HUES6 (cell line): Measurements from ENCODE around the gene GIMAP1.
"Not testable (repeated sequence)": the region's sequence is repeated elsewhere in the genome, so short reads cannot be mapped to it uniquely, and the experiment has no call there.

Experiments used
- H3K27ac ChIP-seq: 2 replicates; pipeline ENCODE4 v1.7.0; 2013; ENCODE audit warnings: low read depth, mild to moderate bottlenecking, low read length, inconsistent platforms
- H3K27me3 ChIP-seq: 2 replicates; pipeline ENCODE4 v1.6.1; 2013; ENCODE audit warnings: low read length; ENCODE audit not compliant: control insufficient read depth, insufficient read depth
- H3K36me3 ChIP-seq: 2 replicates; pipeline ENCODE4 v1.6.1; 2013; ENCODE audit warnings: low read length; ENCODE audit not compliant: control insufficient read depth, insufficient read depth
- H3K4me1 ChIP-seq: 2 replicates; pipeline ENCODE4 v1.6.1; 2013; ENCODE audit warnings: low read length; ENCODE audit not compliant: control insufficient read depth, insufficient read depth
- H3K4me3 ChIP-seq: 2 replicates; pipeline ENCODE4 v1.5.1; 2013; ENCODE audit warnings: low read depth, low read length
- H3K9ac ChIP-seq: one replicate; pipeline ENCODE4 v1.6.1; 2013; ENCODE audit warnings: mild to moderate bottlenecking, low read length
- H3K9me3 ChIP-seq: 2 replicates; pipeline ENCODE4 v1.6.1; 2013; ENCODE audit warnings: low read depth, low read length; ENCODE audit not compliant: control insufficient read depth, insufficient read depth

The GIMAP1 gene

DNA sequence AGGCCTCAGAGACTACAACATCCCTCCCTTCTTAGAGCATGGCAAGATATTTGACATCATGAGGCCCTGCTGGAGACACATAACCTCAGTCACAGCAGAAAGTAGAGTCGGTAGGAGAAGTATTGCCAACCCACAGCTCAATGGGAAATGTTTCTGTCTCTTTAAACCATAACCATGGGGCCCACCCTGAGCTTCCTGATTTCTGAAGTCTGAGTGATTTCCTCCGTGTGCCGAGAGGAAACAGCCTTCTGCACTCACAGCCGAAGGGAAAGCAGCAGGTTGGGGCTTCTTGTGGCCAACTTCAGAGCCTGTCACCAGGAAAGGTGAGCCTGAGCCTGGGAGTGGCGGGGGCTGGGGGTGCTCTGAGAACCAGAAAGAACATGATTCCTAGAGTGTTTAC lies at the start of gene GIMAP1:
TSS of gene GIMAP1 (plus strand) at position 246 of the 400 bp plus-strand sequence. CDS start 2,435 bp downstream, outside the sequence.
- Histone ChIP-seq H3K27me3 (peaks cover 72% of the 10 kb centered on the region), H3K9me3 (no peaks in the 10 kb centered on the region), H3K27ac (no peak within 1 kb of the TSS), H3K9ac (no peak within 1 kb of the TSS), H3K4me3 (no peak within 1 kb of the TSS), H3K36me3 (no peaks in the 10 kb centered on the region), H3K4me1 (no peaks in the 10 kb centered on the region)

DNA sequence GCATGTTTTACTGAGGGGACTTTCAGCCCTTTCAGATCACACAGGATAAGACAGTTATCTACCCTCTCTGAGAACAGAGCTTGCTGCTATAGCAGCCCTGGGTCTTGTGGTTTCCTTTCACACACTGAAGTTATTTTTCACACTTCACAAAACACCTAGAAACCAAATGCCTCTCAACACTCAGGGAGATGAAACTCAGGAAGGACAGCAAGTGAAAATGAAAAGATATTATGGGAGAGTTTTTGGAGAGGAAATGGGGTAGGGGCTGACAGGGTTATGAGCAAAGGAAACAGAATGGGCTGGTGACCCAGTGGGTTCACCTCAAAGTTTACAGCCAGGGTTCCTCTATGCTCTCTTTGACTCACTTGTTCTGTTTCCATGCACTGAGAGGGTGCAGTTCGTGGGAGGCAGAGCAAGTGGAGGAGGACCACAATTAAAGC lies 47.9 kb upstream of the GIMAP1 start:
- no peaks in the 10 kb centered on the region for H3K36me3 ChIP-seq
- H3K27ac ChIP-seq: no peak overlapping the region
- peaks cover 19% of the 10 kb centered on the region for H3K27me3 ChIP-seq
- no peak overlapping the region for H3K9ac ChIP-seq
- no peak overlapping the region for H3K4me3 ChIP-seq
- 0 out of 2 replicates have a peak, but pooled peaks cover 3% of the 10 kb centered on the region for H3K9me3 ChIP-seq
- H3K4me1 ChIP-seq: no peaks in the 10 kb centered on the region

DNA sequence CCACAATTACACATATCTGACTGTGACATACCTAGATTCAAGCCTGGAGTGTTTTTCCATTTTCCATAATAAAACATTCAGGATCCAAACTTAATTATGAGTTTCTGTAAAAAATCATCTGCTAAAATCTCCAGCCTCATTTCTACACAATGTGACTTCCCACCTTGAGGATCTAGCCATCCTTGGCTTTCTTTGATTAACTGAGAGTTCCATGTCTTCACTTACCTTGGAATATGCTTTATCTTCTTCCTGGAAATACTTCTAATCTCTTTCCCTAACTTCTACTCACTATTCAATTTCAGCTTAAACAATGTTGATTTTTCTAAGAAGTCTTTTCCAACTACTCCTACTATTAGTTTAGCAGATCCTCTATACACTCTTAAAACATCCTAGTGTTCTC lies 47.4 kb upstream of the GIMAP1 start:
- no peak overlapping the region for H3K4me3 ChIP-seq
- no peaks in the 10 kb centered on the region for H3K4me1 ChIP-seq
- 0 out of 2 replicates have a peak, but pooled peaks cover 3% of the 10 kb centered on the region for H3K9me3 ChIP-seq
- no peak overlapping the region for H3K9ac ChIP-seq
- peaks cover 19% of the 10 kb centered on the region for H3K27me3 ChIP-seq
- H3K27ac ChIP-seq: no peak overlapping the region
- H3K36me3 ChIP-seq: no peaks in the 10 kb centered on the region

DNA sequence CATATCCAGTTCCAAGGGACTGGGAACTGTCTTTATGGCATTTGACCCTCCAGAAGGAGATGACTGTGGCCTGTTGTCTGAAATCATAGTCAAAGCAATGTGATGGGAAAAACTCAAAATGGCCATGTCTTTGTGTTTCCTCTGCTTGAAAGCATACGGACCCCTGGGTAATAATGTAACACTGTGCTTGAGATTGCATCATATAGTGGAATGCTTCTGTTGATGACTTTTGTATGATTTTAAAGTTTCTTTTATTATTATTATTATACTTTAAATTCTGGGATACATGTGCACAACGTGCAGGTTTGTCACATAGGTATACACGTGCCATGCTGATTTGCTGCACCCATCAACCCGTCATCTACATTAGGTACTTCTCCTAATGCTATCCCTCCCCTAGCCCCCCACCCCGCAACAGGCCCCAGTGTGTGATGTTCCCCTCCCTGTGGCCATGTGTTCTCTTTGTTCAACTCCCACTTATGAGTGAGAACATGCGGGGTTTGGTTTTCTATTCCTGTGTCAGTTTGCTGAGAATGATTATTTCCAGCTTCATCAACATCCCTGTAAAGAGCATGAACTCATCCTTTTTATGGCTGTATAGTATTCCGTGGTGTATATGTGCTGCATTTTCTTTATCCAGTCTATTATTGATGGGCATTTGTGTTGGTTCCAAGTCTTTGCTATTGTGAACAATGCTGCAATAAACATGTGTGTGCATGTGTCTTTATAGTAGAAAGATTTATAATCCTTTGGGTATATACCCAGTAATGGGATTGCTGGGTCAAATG lies 44.4 kb upstream of the GIMAP1 start:
- not testable (repeated sequence) for H3K4me1 ChIP-seq, H3K9ac ChIP-seq, H3K9me3 ChIP-seq, H3K27me3 ChIP-seq, H3K36me3 ChIP-seq, H3K27ac ChIP-seq, H3K4me3 ChIP-seq

DNA sequence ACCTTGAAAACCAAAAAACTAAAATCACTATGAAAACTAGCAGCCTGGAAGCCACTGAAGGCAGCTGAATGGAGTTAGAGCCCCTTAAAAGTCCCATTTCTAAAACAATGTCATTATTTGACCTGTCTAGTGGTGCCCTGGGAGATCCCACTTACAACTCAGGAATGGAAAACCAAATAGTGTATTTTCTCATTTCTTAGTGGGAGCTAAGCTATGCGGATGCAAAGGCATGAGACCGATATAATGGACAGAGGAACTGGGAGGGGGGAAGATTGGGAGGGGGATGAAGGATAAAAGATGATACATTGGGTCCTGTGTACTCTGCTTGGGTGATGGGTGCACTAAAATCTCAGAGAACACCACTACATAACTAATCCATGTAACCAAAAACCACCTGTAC lies 40.7 kb upstream of the GIMAP1 start:
- no peak overlapping the region for H3K4me3 ChIP-seq
- H3K36me3 ChIP-seq: no peaks in the 10 kb centered on the region
- no peaks in the 10 kb centered on the region for H3K27me3 ChIP-seq
- H3K9me3 ChIP-seq: no peaks in the 10 kb centered on the region
- H3K9ac ChIP-seq: no peak overlapping the region
- H3K27ac ChIP-seq: no peak overlapping the region
- H3K4me1 ChIP-seq: no peaks in the 10 kb centered on the region

DNA sequence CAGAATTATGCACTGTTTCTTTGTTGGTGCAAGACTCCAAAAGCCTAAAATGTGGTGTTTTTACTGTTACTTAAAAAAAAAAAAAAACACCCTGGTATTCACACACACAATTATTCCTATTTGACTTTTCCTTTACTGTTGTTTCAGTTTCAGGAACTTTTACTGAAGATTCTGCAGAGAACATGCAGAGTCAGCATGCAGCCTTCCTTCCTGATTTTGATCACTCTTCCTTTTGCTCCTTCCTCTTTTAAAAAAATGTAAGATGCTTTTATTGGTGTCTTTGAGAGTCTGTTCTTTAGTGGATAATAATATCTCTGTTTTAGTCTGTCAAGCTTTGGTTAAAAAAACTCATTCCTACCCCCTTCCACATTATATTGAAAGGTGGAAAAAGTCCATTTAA lies 40.1 kb upstream of the GIMAP1 start:
- H3K4me1 ChIP-seq, H3K9ac ChIP-seq, H3K27ac ChIP-seq, H3K4me3 ChIP-seq, H3K27me3 ChIP-seq, H3K36me3 ChIP-seq, H3K9me3 ChIP-seq: not testable (repeated sequence)

DNA sequence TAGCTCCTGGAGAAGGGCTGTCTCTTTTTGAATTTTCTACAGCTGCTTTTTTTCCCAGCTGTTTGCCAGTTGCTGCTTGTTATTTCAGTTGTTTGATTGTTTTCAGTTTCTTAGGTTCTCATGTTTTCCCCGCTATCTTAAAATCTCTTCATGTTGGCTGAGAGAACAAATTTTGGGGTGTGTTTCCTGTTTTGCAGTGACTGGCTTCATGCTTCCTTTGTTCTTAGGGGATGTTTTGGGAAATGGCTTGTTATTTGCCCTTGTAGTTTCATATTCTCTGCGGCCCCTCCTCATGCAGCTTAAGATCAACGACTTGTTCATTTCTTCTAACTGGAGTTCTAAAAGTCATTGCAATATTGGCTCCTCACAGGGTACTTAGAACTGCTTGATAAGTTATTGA lies 39.6 kb upstream of the GIMAP1 start:
- H3K9me3 ChIP-seq, H3K4me3 ChIP-seq, H3K27me3 ChIP-seq, H3K27ac ChIP-seq, H3K36me3 ChIP-seq, H3K9ac ChIP-seq, H3K4me1 ChIP-seq: not testable (repeated sequence)

DNA sequence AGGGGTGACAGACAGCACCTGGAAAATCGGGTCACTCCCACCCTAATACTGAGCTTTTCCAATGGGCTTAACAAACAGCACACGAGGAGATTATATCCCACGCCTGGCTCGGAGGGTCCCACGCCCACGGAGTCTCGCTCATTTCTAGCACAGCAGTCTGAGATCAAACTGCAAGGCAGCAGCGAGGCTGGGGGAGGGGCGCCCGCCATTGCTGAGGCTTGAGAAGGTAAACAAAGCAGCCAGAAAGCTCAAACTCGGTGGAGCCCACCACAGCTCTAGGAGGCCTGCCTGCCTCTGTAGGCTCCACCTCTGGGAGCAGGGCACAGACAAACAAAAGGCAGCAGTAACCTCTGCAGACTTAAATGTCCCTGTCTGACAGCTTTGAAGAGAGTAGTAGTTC lies 37.8 kb upstream of the GIMAP1 start:
- not testable (repeated sequence) for H3K4me1 ChIP-seq, H3K36me3 ChIP-seq, H3K9ac ChIP-seq, H3K27ac ChIP-seq, H3K27me3 ChIP-seq, H3K9me3 ChIP-seq
- H3K4me3 ChIP-seq: peak overlapping the region; percentile 20; the same call in 1 of the 2 replicates

DNA sequence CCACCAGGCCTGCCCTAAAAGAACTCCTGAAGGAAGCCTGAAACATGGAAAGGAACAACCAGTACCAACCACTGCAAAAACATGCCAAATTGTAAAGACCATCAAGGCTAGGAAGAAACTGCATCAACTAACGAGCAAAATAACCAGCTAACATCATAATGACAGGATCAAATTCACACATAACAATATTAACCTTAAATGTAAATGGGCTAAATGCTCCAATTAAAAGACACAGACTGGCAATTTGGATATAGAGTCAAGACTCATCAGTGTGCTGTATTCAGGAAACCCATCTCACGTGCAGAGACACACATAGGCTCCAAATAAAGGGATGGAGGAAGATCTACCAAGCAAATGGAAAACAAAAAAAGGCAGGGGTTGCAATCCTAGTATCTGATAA lies 36.0 kb upstream of the GIMAP1 start:
- H3K9me3 ChIP-seq, H3K36me3 ChIP-seq, H3K27ac ChIP-seq, H3K4me3 ChIP-seq, H3K9ac ChIP-seq, H3K4me1 ChIP-seq: not testable (repeated sequence)
- H3K27me3 ChIP-seq: peaks cover 15% of the 10 kb centered on the region; the same call in 1 of the 2 replicates

DNA sequence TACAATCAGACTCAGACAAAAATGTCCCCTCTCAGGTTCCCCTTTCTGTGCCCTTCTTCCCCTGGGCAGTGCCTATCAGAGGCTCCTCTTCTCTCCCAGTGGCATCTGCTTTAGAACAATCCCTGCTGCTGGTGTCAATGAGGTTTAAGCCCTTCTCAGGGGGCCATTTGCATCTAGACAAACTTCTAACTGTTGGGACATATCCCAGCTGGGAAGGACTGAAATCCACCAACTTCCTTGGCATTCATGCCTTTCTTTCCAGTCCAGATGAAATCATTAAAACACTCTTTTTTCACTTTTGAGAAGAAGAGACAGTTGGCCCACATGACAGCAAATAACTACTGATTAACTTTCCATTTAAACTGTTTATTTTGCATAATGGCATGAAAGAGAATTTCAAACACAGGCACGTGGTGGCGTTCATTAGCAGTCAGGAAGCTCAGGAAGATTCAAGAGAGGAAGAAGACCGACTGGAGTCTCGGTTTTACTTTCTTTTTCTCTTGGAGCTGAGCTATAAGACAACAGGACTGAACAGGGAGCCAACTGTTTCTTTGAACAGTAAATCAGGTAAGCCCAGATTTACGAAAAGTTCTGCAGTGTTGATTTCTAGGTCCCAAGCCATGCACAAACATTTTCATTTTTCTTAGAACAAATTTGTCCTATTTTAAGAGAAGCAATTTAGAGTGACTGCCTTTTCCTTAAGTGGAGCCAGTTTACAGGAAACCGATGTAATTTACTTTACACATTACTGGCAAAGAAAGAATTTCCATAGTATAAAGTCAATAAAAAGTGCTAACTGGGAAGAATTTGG lies 31.0 kb upstream of the GIMAP1 start, which contains the start of gene GIMAP2:
TSS of gene GIMAP2 (plus strand) at position 488 of the 811 bp plus-strand sequence. CDS start 1,354 bp downstream, outside the sequence.
- H3K27me3 ChIP-seq: peaks cover 45% of the 10 kb centered on the region
- H3K4me3 ChIP-seq: no peak within 1 kb of the TSS
- no peak within 1 kb of the TSS for H3K27ac ChIP-seq
- H3K9me3 ChIP-seq: no peaks in the 10 kb centered on the region
- no peaks in the 10 kb centered on the region for H3K4me1 ChIP-seq
- no peak within 1 kb of the TSS for H3K9ac ChIP-seq
- H3K36me3 ChIP-seq: no peaks in the 10 kb centered on the region

DNA sequence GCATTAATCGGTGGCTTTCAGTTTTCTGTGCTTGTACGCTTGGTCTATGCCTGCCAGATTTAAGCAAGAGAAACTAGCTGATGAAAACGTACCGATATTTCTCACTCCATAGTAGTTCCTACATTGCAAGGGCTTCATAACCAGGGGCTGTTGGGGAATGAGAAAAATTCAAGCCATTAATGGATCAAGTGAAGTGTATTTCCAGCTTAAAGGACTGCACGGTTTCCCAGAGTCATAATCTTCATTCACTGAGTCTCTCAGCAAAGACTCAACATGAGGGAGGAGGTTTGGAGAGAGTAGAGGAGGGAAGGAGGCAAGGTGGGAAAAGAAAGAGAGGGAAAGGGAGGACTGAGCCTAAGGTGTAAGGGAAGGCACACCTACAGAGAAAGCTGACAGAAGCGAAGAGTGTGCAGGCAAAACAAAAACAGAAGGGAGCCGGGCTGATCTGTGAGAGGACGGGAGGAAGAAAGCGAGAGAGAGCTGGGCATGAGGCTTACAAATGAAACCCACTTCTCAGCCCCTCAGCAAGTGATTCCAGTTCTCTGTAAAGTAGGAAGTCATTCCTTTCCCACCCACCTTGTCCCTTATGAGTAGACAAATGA lies 30.3 kb upstream of the GIMAP1 start:
- Histone ChIP-seq H3K27ac (no peak overlapping the region), H3K36me3 (no peaks in the 10 kb centered on the region), H3K4me1 (no peaks in the 10 kb centered on the region), H3K9me3 (no peaks in the 10 kb centered on the region), H3K9ac (no peak overlapping the region), H3K4me3 (no peak overlapping the region), H3K27me3 (peaks cover 52% of the 10 kb centered on the region)
